ENCODE results near the gene REEP1. TPM values are rescaled to one million over a fixed set of nuclear protein-coding genes. Genes with fewer than 3 reads are reported as not detected.

The REEP1 gene
- total and polyA plus RNA-seq, 2 experiments from 2014 or later: 21.5 to 26.5 TPM

DNA sequence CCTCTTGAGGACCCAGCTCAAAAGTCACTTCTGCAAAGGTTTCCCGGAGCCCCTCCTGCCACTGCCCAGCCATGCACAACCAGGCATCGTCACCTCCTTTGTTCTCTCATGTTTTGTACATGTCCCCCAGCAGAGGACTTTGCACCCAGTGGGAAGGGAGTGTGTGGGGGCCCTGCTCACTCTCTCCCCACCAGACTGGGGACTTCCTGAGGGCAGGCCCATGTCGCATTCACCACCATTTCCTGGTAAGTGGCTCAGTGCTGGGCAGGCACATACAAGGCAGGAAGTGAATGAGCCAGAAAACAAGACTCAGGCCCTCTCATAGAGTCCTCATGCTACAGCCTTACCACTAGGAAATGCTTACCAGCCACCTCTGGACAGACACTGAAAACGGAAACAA, 119.3 kb downstream of the REEP1 start:
- TF ChIP-seq, protein P1, sequence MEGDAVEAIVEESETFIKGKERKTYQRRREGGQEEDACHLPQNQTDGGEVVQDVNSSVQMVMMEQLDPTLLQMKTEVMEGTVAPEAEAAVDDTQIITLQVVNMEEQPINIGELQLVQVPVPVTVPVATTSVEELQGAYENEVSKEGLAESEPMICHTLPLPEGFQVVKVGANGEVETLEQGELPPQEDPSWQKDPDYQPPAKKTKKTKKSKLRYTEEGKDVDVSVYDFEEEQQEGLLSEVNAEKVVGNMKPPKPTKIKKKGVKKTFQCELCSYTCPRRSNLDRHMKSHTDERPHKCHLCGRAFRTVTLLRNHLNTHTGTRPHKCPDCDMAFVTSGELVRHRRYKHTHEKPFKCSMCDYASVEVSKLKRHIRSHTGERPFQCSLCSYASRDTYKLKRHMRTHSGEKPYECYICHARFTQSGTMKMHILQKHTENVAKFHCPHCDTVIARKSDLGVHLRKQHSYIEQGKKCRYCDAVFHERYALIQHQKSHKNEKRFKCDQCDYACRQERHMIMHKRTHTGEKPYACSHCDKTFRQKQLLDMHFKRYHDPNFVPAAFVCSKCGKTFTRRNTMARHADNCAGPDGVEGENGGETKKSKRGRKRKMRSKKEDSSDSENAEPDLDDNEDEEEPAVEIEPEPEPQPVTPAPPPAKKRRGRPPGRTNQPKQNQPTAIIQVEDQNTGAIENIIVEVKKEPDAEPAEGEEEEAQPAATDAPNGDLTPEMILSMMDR (IDR thresholded peaks at IDR 0.05; ENCODE audit: poor library complexity): no peak
- TF ChIP-seq EZH2 (IDR thresholded peaks at IDR 0.05; ENCODE audit: borderline replicate concordance) (no peak), EZH2phosphoT487 (IDR thresholded peaks at IDR 0.05; ENCODE audit: low read depth, severe bottlenecking, unreplicated experiment) (no peak)
- Histone ChIP-seq H3K9me3 (ENCODE audit: low read depth) (no peaks in the 10 kb centered on the region), H4K20me1 (ENCODE audit: insufficient read depth, poor library complexity, severe bottlenecking) (no peaks in the 10 kb centered on the region), H3K9me2 (replicated peaks; ENCODE audit: insufficient read depth) (no peaks in the 10 kb centered on the region), H3K36me3 (replicated peaks; ENCODE audit: insufficient read depth, low read depth) (no peaks in the 10 kb centered on the region), H3K4me1 (ENCODE audit: insufficient read depth) (peaks cover 19% of the 10 kb centered on the region), H3K4me3 (no peak overlapping the region), H3K27ac (no peak overlapping the region), H3K27me3 (no peaks in the 10 kb centered on the region), H2AFZ (no peak overlapping the region), H3K4me2 (no peak overlapping the region), H3K79me2 (no peaks in the 10 kb centered on the region)
- no peak for DNase-seq (ENCODE audit: low spot score)
- 92% methylated on average over 4 of the region's 4 CpGs for WGBS (ENCODE audit: low lambda C conversion rate, missing lambda C conversion rate)

DNA sequence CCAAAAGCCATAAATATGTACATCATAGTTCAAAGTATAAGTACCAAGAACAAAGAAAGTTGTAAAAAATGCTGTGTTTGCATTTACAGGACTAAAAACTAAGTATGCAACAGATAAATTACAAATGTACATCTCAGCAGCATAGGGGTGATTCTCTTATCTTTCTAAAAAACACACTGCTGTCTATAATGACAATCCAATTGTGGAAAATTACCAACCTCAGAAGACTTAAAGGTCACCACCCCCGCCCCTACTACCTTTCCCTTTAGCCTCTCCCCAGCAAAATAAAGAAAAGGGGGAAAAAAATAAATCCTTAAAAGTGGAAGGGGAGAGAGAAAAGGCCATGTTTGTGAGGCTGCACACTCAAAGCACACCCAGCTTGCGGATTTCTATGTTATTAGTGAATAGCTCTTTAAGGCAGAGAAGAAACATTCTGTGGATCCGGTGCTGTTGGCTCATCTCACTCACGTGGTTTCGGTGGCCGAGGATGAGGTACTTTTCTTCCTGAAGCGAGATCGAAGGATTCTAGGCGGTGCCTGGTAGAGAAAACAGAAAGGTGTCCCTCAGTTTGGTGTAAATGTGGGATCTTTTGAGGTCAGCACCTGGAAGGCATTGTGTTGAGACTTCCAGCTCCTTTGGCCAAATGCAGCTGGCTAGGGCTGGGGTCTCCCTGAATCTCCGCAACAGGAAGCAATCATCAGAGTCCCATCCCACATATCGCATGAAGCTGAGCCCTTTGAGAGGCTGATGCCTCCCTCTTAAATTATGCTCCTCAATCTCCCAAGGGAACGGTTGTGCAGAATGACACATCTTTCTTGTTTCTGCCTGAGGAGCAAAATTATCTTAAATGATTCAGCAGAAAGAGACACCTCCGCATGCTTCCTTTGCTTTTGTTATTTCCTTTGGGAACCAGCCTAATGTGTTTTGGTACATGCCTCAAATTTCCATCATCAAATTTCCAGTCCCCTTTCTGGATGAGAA, 120.6 kb downstream of the REEP1 start:
- H3K36me3 ChIP-seq (replicated peaks; ENCODE audit: insufficient read depth, low read depth): no peaks in the 10 kb centered on the region
- no peak overlapping the region for H3K4me2 ChIP-seq
- no peak overlapping the region for H2AFZ ChIP-seq
- H3K79me2 ChIP-seq: no peaks in the 10 kb centered on the region
- TF ChIP-seq EZH2phosphoT487 (IDR thresholded peaks at IDR 0.05; ENCODE audit: low read depth, severe bottlenecking, unreplicated experiment) (no peak), EZH2 (IDR thresholded peaks at IDR 0.05; ENCODE audit: borderline replicate concordance) (no peak)
- TF ChIP-seq, protein P1 (IDR thresholded peaks at IDR 0.05; ENCODE audit: poor library complexity): no peak
- 88% methylated on average over 13 of the region's 13 CpGs for WGBS (ENCODE audit: low lambda C conversion rate, missing lambda C conversion rate)
- no peaks in the 10 kb centered on the region for H4K20me1 ChIP-seq (ENCODE audit: insufficient read depth, poor library complexity, severe bottlenecking)
- H3K9me2 ChIP-seq (replicated peaks; ENCODE audit: insufficient read depth): no peaks in the 10 kb centered on the region
- DNase-seq (ENCODE audit: low spot score): no peak
- no peak overlapping the region for H3K27ac ChIP-seq
- no peak overlapping the region for H3K4me3 ChIP-seq
- H3K27me3 ChIP-seq: no peaks in the 10 kb centered on the region
- H3K9me3 ChIP-seq (ENCODE audit: low read depth): no peaks in the 10 kb centered on the region
- H3K4me1 ChIP-seq (ENCODE audit: insufficient read depth): peaks cover 15% of the 10 kb centered on the region

- H3K9me2 ChIP-seq (replicated peaks; ENCODE audit: insufficient read depth): no peaks in the 10 kb centered on the region
These were observed 123.0 kb downstream of the REEP1 start for GRCh38 chr2:86214503-86214832.

More at GRCh38 chr2:86214503-86214832, 123.0 kb downstream of the REEP1 start:
- peak overlapping the region; percentile 27 for H3K4me2 ChIP-seq
- no peaks in the 10 kb centered on the region for H4K20me1 ChIP-seq (ENCODE audit: insufficient read depth, poor library complexity, severe bottlenecking)
- H3K27ac ChIP-seq: peak overlapping the region; percentile 70
- TF ChIP-seq EZH2phosphoT487 (IDR thresholded peaks at IDR 0.05; ENCODE audit: low read depth, severe bottlenecking, unreplicated experiment): no peak
- no peak for TF ChIP-seq EZH2 (IDR thresholded peaks at IDR 0.05; ENCODE audit: borderline replicate concordance)
- TF ChIP-seq, protein P1 (IDR thresholded peaks at IDR 0.05; ENCODE audit: poor library complexity): no peak
- peaks cover 15% of the 10 kb centered on the region for H3K4me1 ChIP-seq (ENCODE audit: insufficient read depth)
- WGBS (ENCODE audit: low lambda C conversion rate, missing lambda C conversion rate): 89% methylated on average over 2 of the region's 2 CpGs
- no peaks in the 10 kb centered on the region for H3K36me3 ChIP-seq (replicated peaks; ENCODE audit: insufficient read depth, low read depth)
- no peak overlapping the region for H3K4me3 ChIP-seq
- H3K79me2 ChIP-seq: no peaks in the 10 kb centered on the region
- no peaks in the 10 kb centered on the region for H3K27me3 ChIP-seq
- no peak overlapping the region for H2AFZ ChIP-seq
- no peak for DNase-seq (ENCODE audit: low spot score)
- H3K9me3 ChIP-seq (ENCODE audit: low read depth): no peaks in the 10 kb centered on the region

Data from hepatocyte (in vitro differentiated cells).